HEK293T (cell line): ENCODE results near the gene CLIC4.

ENCODE experiments used
- ARNT ChIP-seq: fragments of 450-650 bp; IDR thresholded peaks from 2 replicates; pipeline ENCODE4 v1.6.1; 2017; ENCODE audit warnings: mild to moderate bottlenecking
- BHLHE40 ChIP-seq: fragments of 450-650 bp; IDR thresholded peaks from 2 replicates; pipeline ENCODE4 v1.6.1; 2016; ENCODE audit warnings: mild to moderate bottlenecking, moderate library complexity, borderline replicate concordance
- CTBP1 ChIP-seq: fragments of 450-650 bp; IDR thresholded peaks from 2 replicates; pipeline ENCODE4 v1.6.1; 2016; ENCODE audit warnings: borderline replicate concordance
- ELF4 ChIP-seq: fragments of 450-650 bp; IDR thresholded peaks from 2 replicates; pipeline ENCODE4 v1.6.1; 2017; ENCODE audit warnings: antibody characterized with exemption
- SP1 ChIP-seq: fragments of 450-650 bp; IDR thresholded peaks from 2 replicates; pipeline ENCODE4 v1.6.1; 2017

DNA sequence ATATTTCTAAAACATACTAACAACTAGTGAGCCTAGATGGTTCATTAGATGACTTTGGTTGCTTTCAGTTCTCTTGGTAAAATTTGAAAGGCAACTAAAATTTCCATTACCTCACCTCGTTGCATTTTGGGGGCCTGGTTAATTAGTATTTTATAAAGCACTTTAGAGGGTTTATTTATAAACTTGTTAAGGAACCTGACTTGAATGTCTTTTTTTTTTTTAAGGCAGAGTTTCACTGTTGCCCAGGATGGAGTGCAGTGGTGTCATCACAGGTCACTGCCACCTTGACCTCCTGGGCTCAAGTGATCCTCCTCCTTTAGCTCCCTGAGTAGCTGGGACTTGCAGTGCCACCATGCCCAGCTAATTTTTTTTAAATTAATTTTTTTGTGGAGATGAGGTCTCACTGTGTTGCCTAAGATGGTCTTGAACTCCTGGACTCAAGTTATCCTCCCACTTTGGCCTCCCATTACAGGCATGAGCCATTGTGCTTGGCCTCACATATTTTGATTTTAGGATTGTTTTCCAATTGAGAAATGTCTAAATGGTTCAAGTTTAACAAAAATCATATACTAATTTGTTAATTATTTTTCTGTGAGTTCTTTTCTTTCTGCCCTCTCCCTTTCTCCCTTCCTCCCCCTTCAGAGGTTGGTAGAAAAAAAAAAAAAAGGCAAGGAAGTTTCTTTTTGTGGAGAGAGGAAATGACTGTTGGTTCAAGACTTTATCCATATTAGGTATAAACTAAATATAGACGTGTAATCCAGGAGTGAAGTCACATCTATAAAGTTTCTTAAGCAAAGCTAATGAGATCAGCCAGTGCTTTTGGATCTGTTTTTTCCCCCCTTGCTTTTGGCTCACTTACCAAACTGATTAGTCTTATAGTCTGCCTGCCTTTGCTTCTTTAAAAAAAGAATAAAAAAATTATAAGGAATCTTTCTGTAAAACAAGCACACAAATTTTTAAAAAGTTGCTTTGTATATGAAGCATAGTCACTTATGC lies 24.7 kb downstream of the CLIC4 start:
- TF ChIP-seq ELF4 (no peak), ARNT (no peak), SP1 (no peak), BHLHE40 (no peak), CTBP1 (no peak)
